Stimulated activated naive CD8-positive, alpha-beta T cell treated with anti-CD3 and anti-CD28 coated beads, Interleukin-15, Interleukin-2, amounts not matched to agents 100 U/mL and 50 U/mL, for 24 hours (primary cell): Measurements from ENCODE around the gene SLTM.
"Not testable (repeated sequence)": the region's sequence is repeated elsewhere in the genome, so short reads cannot be mapped to it uniquely, and the experiment has no call there.

Experiments
- ATAC-seq: fragments of 150-1000 bp; cut with Tn5 transposase; one replicate; pipeline ENCODE4 v1.10.0; 2021
- DNase-seq: peaks from one replicate; pipeline ENCODE4 v3.0.0; 2021

SLTM gene

GRCh38 chr15:58875343-58875742 is 58.1 kb downstream of the SLTM start:
- no peak for DNase-seq

GRCh38 chr15:58873267-58873666 is 60.2 kb downstream of the SLTM start:
- DNase-seq (no peak), ATAC-seq (peak; percentile 52)

More at GRCh38 chr15:58875343-58875742, 58.1 kb downstream of the SLTM start:
- no peak for ATAC-seq

- DNase-seq: no peak
- no peak for ATAC-seq
Observed at GRCh38 chr15:58870451-58870850, 63.0 kb downstream of the SLTM start.

- no peak for DNase-seq
- ATAC-seq: no peak
Observed at GRCh38 chr15:58867926-58868325, 65.6 kb downstream of the SLTM start.

- DNase-seq: no peak
- no peak for ATAC-seq
Observed at GRCh38 chr15:58865425-58865880, 68.0 kb downstream of the SLTM start.

GRCh38 chr15:58864602-58865424 is 68.7 kb downstream of the SLTM start:
- DNase-seq (peak; percentile 23), ATAC-seq (peak; percentile 51)

GRCh38 chr15:58862326-58862725 is 71.2 kb downstream of the SLTM start:
- ATAC-seq (no peak), DNase-seq (no peak)

GRCh38 chr15:58856621-58857020 is 76.9 kb downstream of the SLTM start:
- DNase-seq, ATAC-seq: not testable (repeated sequence)

- no peak for ATAC-seq
- no peak for DNase-seq
Observed at GRCh38 chr15:58856086-58856485, 77.4 kb downstream of the SLTM start.

GRCh38 chr15:58854593-58854992 is 78.9 kb downstream of the SLTM start:
- ATAC-seq (no peak), DNase-seq (no peak)

- DNase-seq (no peak), ATAC-seq (no peak)
Observed at GRCh38 chr15:58852347-58852746, 81.1 kb downstream of the SLTM start.

- DNase-seq, ATAC-seq: not testable (repeated sequence)
Observed at GRCh38 chr15:58851205-58851604, 82.3 kb downstream of the SLTM start.

GRCh38 chr15:58842713-58843396 is 90.6 kb downstream of the SLTM start:
- ATAC-seq: no peak

GRCh38 chr15:58840048-58840447 is 93.4 kb downstream of the SLTM start:
- ATAC-seq (no peak), DNase-seq (no peak)

More at GRCh38 chr15:58842713-58843396, 90.6 kb downstream of the SLTM start:
- DNase-seq: no peak

GRCh38 chr15:58839485-58839884 is 94.0 kb downstream of the SLTM start:
- no peak for ATAC-seq
- DNase-seq: no peak

GRCh38 chr15:58833681-58834426 is 99.6 kb downstream of the SLTM start:
- DNase-seq: not testable (repeated sequence)

GRCh38 chr15:58830556-58830955 is 102.9 kb downstream of the SLTM start:
- no peak for DNase-seq
- no peak for ATAC-seq

More at GRCh38 chr15:58833681-58834426, 99.6 kb downstream of the SLTM start:
- ATAC-seq: not testable (repeated sequence)
